MCF 10A (cell line): ENCODE data around the gene DDX4. TPM values are rescaled to one million over a fixed set of nuclear protein-coding genes. Genes with fewer than 3 reads are reported as not detected.

Experiments used
- total RNA-seq: library from RNA; stranded (reverse); gene quantifications from 2 replicates; pipeline ENCODE4 v1.2.3, GENCODE V29; 2022

The DDX4 gene
- total RNA-seq, 1 experiment from 2014 or later = not detected

Other genes with a start within 250 kb of the DDX4 start
- gene PLPP1, start 203.1 kb upstream of the DDX4 start, total RNA-seq = 7.5 and 10.4 TPM in 2 replicates
- gene SLC38A9, start 25.7 kb upstream of the DDX4 start, total RNA-seq = 20.1 and 25.6 TPM in 2 replicates
- 5.8 and 6.4 TPM in 2 replicates for gene IL31RA, start 113.3 kb downstream of the DDX4 start, total RNA-seq